Endodermal cell (in vitro differentiated cells): ENCODE results near the gene NT5C1A. TPM values are rescaled to one million over a fixed set of nuclear protein-coding genes. Genes with fewer than 3 reads are reported as not detected.
A peak's percentile ranks its signal among the peaks of the same experiment; 100 is the strongest.

Source experiments
- DNase-seq: peaks from one replicate; pipeline ENCODE4 v3.0.0-alpha.2; 2017
- H3K27ac ChIP-seq: 2 replicates; pipeline ENCODE4 v1.5.1; 2013; ENCODE audit warnings: mild to moderate bottlenecking, low read depth, low read length, moderate library complexity
- H3K27me3 ChIP-seq: 2 replicates; pipeline ENCODE4 v1.6.1; 2013; ENCODE audit warnings: mild to moderate bottlenecking, low read length, moderate library complexity; ENCODE audit not compliant: insufficient read depth, control insufficient read depth, poor library complexity, severe bottlenecking
- H3K36me3 ChIP-seq: 2 replicates; pipeline ENCODE4 v1.7.0; 2013; ENCODE audit warnings: mild to moderate bottlenecking, low read length, moderate library complexity; ENCODE audit not compliant: control insufficient read depth, insufficient read depth
- H3K4me1 ChIP-seq: one replicate; pipeline ENCODE4 v1.7.0; 2013; ENCODE audit warnings: low read length; ENCODE audit not compliant: control insufficient read depth, insufficient read depth
- H3K4me3 ChIP-seq: 2 replicates; pipeline ENCODE4 v1.5.1; 2013; ENCODE audit warnings: mild to moderate bottlenecking, low read length, moderate library complexity
- H3K9ac ChIP-seq: 2 replicates; pipeline ENCODE4 v1.6.1; 2013; ENCODE audit warnings: mild to moderate bottlenecking, low read length, moderate library complexity; ENCODE audit not compliant: poor library complexity, severe bottlenecking; ENCODE audit errors: extremely low read depth
- H3K9me3 ChIP-seq: 2 replicates; pipeline ENCODE4 v1.6.1; 2013; ENCODE audit warnings: mild to moderate bottlenecking, low read length, moderate library complexity; ENCODE audit not compliant: control insufficient read depth
- H3K27ac Mint-ChIP-seq: 2 replicates; pipeline ENCODE4 v1.8.0; 2020; ENCODE audit warnings: mixed read lengths
- H3K27me3 Mint-ChIP-seq: 2 replicates; pipeline ENCODE4 v1.8.0; 2021; ENCODE audit warnings: mild to moderate bottlenecking, mixed read lengths; ENCODE audit not compliant: insufficient read depth
- H3K36me3 Mint-ChIP-seq: 2 replicates; pipeline ENCODE4 v1.8.0; 2020; ENCODE audit warnings: low read depth, mixed read lengths
- H3K4me1 Mint-ChIP-seq: 2 replicates; pipeline ENCODE4 v1.8.0; 2020; ENCODE audit warnings: mixed read lengths
- H3K4me3 Mint-ChIP-seq: 2 replicates; pipeline ENCODE4 v1.8.0; 2020; ENCODE audit warnings: mild to moderate bottlenecking, moderate library complexity, mixed read lengths
- H3K9me3 Mint-ChIP-seq: 2 replicates; pipeline ENCODE4 v1.8.0; 2020; ENCODE audit warnings: mild to moderate bottlenecking, mixed read lengths
- WGBS, 2 experiments: methylation state at CpG; one replicate each; pipeline versions ENCODE4 v1.1.5 to v1.1.7; 2013; ENCODE audit warnings: missing lambda C conversion rate in 2 of 2, mixed read lengths in 1 of 2; ENCODE audit not compliant: insufficient coverage in 1 of 2, insufficient read length in 1 of 2; 5-methylcytosine and 5-hydroxymethylcytosine counted together
- total RNA-seq, 2 donors: library from RNA; stranded (reverse); fragmentation: NEBNext Ultra II Directional in 1 of 2; extraction: Animal tissue kit (Norgen Biotek cat#: 25700) in 1 of 2; gene quantifications; 2 replicates in 1 of 2; 3 replicates in 1 of 2; pipeline ENCODE4 v1.2.1, GENCODE V29; 2021
- TF ChIP-seq, protein P1 (sequence below): fragments of 200-600 bp; sonication (generic); conservative IDR thresholded peaks from 2 replicates; pipeline ENCODE4 v1.5.0; 2021; ENCODE audit warnings: antibody characterized with exemption, mild to moderate bottlenecking

Gene NT5C1A
- total RNA-seq, 2 donors from 2014 or later: not detected

GRCh38 chr1:39717809-39718208 is 45.9 kb upstream of the NT5C1A start:
- no peak overlapping the region for H3K4me3 Mint-ChIP-seq
- no peaks in the 10 kb centered on the region for H3K4me1 ChIP-seq
- no peaks in the 10 kb centered on the region for H3K9me3 Mint-ChIP-seq
- no peaks in the 10 kb centered on the region for H3K4me1 Mint-ChIP-seq
- TF ChIP-seq, protein P1, sequence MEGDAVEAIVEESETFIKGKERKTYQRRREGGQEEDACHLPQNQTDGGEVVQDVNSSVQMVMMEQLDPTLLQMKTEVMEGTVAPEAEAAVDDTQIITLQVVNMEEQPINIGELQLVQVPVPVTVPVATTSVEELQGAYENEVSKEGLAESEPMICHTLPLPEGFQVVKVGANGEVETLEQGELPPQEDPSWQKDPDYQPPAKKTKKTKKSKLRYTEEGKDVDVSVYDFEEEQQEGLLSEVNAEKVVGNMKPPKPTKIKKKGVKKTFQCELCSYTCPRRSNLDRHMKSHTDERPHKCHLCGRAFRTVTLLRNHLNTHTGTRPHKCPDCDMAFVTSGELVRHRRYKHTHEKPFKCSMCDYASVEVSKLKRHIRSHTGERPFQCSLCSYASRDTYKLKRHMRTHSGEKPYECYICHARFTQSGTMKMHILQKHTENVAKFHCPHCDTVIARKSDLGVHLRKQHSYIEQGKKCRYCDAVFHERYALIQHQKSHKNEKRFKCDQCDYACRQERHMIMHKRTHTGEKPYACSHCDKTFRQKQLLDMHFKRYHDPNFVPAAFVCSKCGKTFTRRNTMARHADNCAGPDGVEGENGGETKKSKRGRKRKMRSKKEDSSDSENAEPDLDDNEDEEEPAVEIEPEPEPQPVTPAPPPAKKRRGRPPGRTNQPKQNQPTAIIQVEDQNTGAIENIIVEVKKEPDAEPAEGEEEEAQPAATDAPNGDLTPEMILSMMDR: peak; percentile 44
- H3K36me3 Mint-ChIP-seq: no peaks in the 10 kb centered on the region
- H3K9ac ChIP-seq: no peak overlapping the region
- peaks cover 95% of the 10 kb centered on the region for H3K27me3 ChIP-seq
- H3K9me3 ChIP-seq: no peaks in the 10 kb centered on the region
- H3K27ac ChIP-seq: no peak overlapping the region
- H3K27me3 Mint-ChIP-seq: peaks cover 96% of the 10 kb centered on the region
- no peaks in the 10 kb centered on the region for H3K36me3 ChIP-seq
- no peak overlapping the region for H3K27ac Mint-ChIP-seq
- no peak for DNase-seq
- H3K4me3 ChIP-seq: no peak overlapping the region
- WGBS, 2 experiments: 39 to 73% methylated on average over 2 to 6 of the region's 6 CpGs

GRCh38 chr1:39713557-39713956 is 41.6 kb upstream of the NT5C1A start:
- Histone ChIP-seq H3K9me3 (no peaks in the 10 kb centered on the region), H3K4me1 (no peaks in the 10 kb centered on the region), H3K4me3 (no peak overlapping the region), H3K9ac (no peak overlapping the region), H3K27ac (no peak overlapping the region), H3K36me3 (no peaks in the 10 kb centered on the region), H3K27me3 (peaks cover 100% of the 10 kb centered on the region)
- H3K9me3 Mint-ChIP-seq: no peaks in the 10 kb centered on the region
- 81 to 87% methylated on average over 4 to 5 of the region's 5 CpGs for WGBS, 2 experiments
- no peak for DNase-seq
- no peak overlapping the region for H3K4me3 Mint-ChIP-seq
- H3K27me3 Mint-ChIP-seq: peaks cover 98% of the 10 kb centered on the region
- H3K36me3 Mint-ChIP-seq: no peaks in the 10 kb centered on the region
- H3K27ac Mint-ChIP-seq: no peak overlapping the region
- TF ChIP-seq, protein P1: no peak
- peaks cover 13% of the 10 kb centered on the region for H3K4me1 Mint-ChIP-seq

GRCh38 chr1:39711966-39712340 is 40.0 kb upstream of the NT5C1A start:
- Histone ChIP-seq H3K9ac (no peak overlapping the region), H3K4me3 (no peak overlapping the region), H3K27me3 (peaks cover 100% of the 10 kb centered on the region), H3K4me1 (no peaks in the 10 kb centered on the region), H3K27ac (no peak overlapping the region), H3K36me3 (no peaks in the 10 kb centered on the region), H3K9me3 (no peaks in the 10 kb centered on the region)
- Mint-ChIP-seq H3K4me3 (no peak overlapping the region), H3K36me3 (no peaks in the 10 kb centered on the region), H3K4me1 (peaks cover 13% of the 10 kb centered on the region), H3K9me3 (no peaks in the 10 kb centered on the region), H3K27ac (no peak overlapping the region), H3K27me3 (peaks cover 98% of the 10 kb centered on the region)
- peak; percentile 86 for DNase-seq
- 34 to 39% methylated on average over 3 to 6 of the region's 6 CpGs for WGBS, 2 experiments
- TF ChIP-seq, protein P1: no peak
